ENCODE measurements around the gene AATF. TPM values are rescaled to one million over a fixed set of nuclear protein-coding genes. Genes with fewer than 3 reads are reported as not detected.
A peak's percentile ranks its signal among the peaks of the same experiment; 100 is the strongest.

Gene AATF
- total and polyA plus RNA-seq, 2 of the 8 experiments (the other 6 are each of a cell fraction or from before 2014, with no cell fraction given), result 20.1 to 62.8 TPM

GRCh38 chr17:36918211-36918691 is 30.5 kb upstream of the AATF start:
- peak overlapping the region; percentile 36; the same call in 1 of the 2 replicates for H2AFZ ChIP-seq (ENCODE audit: low read length)
- no peaks in the 10 kb centered on the region for H3K9me3 ChIP-seq (ENCODE audit: insufficient read depth in 2 of 2, low read depth in 1 of 2, low read length in 1 of 2)
- H3K23ac ChIP-seq (ENCODE audit: insufficient read length), result no peak overlapping the region
- H2BK120ac ChIP-seq (replicated peaks; ENCODE audit: low read depth, low read length), result no peak overlapping the region
- CTCF ChIA-PET (ENCODE audit: partially characterized antibody), result interaction anchor here (0.7 to 3.0 kb wide), 7 partner anchors 10 to 289 kb away, joined by 3 to 13 read pairs (median 4); no protein-coding TSS in a partner anchor
- WGBS, 2 experiments (ENCODE audit: extremely low coverage in 1 of 2, insufficient coverage in 1 of 2, insufficient read length in 1 of 2, insufficient replicate concordance in 2 of 2, low coverage in 1 of 2, low lambda C conversion rate in 2 of 2, missing lambda C conversion rate in 1 of 2), result 60% methylated on average over 3 of the region's 3 CpGs; no CpG with 5 or more reads in 1 of the 2 experiments
- no peaks in the 10 kb centered on the region for H3K23me2 ChIP-seq (ENCODE audit: low read depth, low read length)
- peaks cover 0 to 37% (median 25%) of the 10 kb centered on the region in 4 experiments; a peak in 6 of 7 replicates for H3K4me1 ChIP-seq (replicated peaks in 1 of 4; ENCODE audit: control insufficient read depth in 3 of 4, insufficient read depth in 4 of 4, low read length in 3 of 4)
- peak overlapping the region; percentile 9; the same call in 1 of the 2 replicates for H4K8ac ChIP-seq (ENCODE audit: extremely low read depth, insufficient read depth, low read length)
- POLR2A ChIA-PET (ENCODE audit: partially characterized antibody), result interaction anchor here (0.9 to 1.3 kb wide), 3 partner anchors 10 to 64 kb away, joined by 3 to 4 read pairs (median 3); partner anchors contain the start of gene AATF
- H3K27ac ChIP-seq (ENCODE audit: low read depth, low read length), result no peak overlapping the region
- H3K14ac ChIP-seq (ENCODE audit: insufficient read length), result no peak overlapping the region
- H2BK12ac ChIP-seq (ENCODE audit: low read depth, low read length), result peak overlapping the region; percentile 78; the same call in 1 of the 2 replicates
- no peaks in the 10 kb centered on the region for H3K36me3 ChIP-seq (ENCODE audit: control insufficient read depth in 2 of 4, insufficient read depth in 4 of 4, low read length in 3 of 4)
- H3K79me2 ChIP-seq (ENCODE audit: control insufficient read depth in 1 of 2, insufficient read depth in 2 of 2, low read length in 2 of 2), result no peaks in the 10 kb centered on the region
- H4K91ac ChIP-seq (replicated peaks; ENCODE audit: insufficient read length, low read length), result peak overlapping the region; percentile 18
- H2BK20ac ChIP-seq (ENCODE audit: low read length), result peak overlapping the region; percentile 72; the same call in 1 of the 2 replicates
- no peak for TF ChIP-seq NANOG (IDR thresholded peaks at IDR 0.05; ENCODE audit: insufficient read depth, low read depth, low read length, poor library complexity, severe bottlenecking)
- TF ChIP-seq BACH1 (IDR thresholded peaks at IDR 0.05; ENCODE audit: low read length), result no peak
- TF ChIP-seq MAX (IDR thresholded peaks at IDR 0.05), result no peak
- no peak for TF ChIP-seq RXRA (IDR thresholded peaks at IDR 0.05; ENCODE audit: insufficient read depth, low read depth, low read length)
- TF ChIP-seq POLR2A (IDR thresholded peaks at IDR 0.05; ENCODE audit: control extremely low read depth in 1 of 2, low read depth in 2 of 2, low read length in 2 of 2), result no peak
- no peak for TF ChIP-seq RBBP5 (IDR thresholded peaks at IDR 0.05; ENCODE audit: borderline replicate concordance, low read depth, low read length)
- no peaks in the 10 kb centered on the region for H4K20me1 ChIP-seq (replicated peaks in 1 of 2; ENCODE audit: control insufficient read depth in 1 of 2, insufficient read depth in 2 of 2, low read length in 2 of 2)
- H2BK15ac ChIP-seq (ENCODE audit: low read length), result 0 out of 2 replicates have a peak overlapping the region, but pooled peaks have one; percentile 46
- H3K4ac ChIP-seq (replicated peaks; ENCODE audit: insufficient read length, low read depth, low read length), result no peak overlapping the region
- no peak overlapping the region; the same call in 1 of the 2 replicates for H2AK5ac ChIP-seq (ENCODE audit: low read depth, low read length)
- no peak overlapping the region for H3K4me3 ChIP-seq (ENCODE audit: extremely low read depth in 1 of 4, insufficient read depth in 2 of 4, low read depth in 3 of 4, low read length in 4 of 4)
- peak overlapping the region; percentile 75; the same call in 1 of the 2 replicates for H3K18ac ChIP-seq (ENCODE audit: extremely low read depth, low read length)
- H3K79me1 ChIP-seq (ENCODE audit: low read depth, low read length), result no peaks in the 10 kb centered on the region
- H3K9ac ChIP-seq (replicated peaks in 1 of 4; ENCODE audit: extremely low read depth in 1 of 4, low read depth in 3 of 4, low read length in 3 of 4), result no peak overlapping the region
- DNase-seq (ENCODE audit: low read depth in 1 of 2, low spot score in 2 of 2) (no peak), FAIRE-seq (no peak)
- peak overlapping the region; percentile 41; the same call in 1 of the 2 replicates for H2BK5ac ChIP-seq (ENCODE audit: low read depth, low read length)
- H4K5ac ChIP-seq (ENCODE audit: insufficient read length, low read depth, low read length), result peak overlapping the region; percentile 12
- H3K27me3 ChIP-seq (replicated peaks in 1 of 4; ENCODE audit: control insufficient read depth in 3 of 4, extremely low read depth in 1 of 4, insufficient read depth in 3 of 4, low read length in 3 of 4), result peaks cover 0 to 5% (median 0%) of the 10 kb centered on the region in 4 experiments; a peak in 3 of 7 replicates
- H3K56ac ChIP-seq (replicated peaks; ENCODE audit: insufficient read length, low read depth, low read length), result no peak overlapping the region
- peak overlapping the region; percentile 16 to 48; a peak in 1 of 4 replicates for H3K4me2 ChIP-seq (ENCODE audit: insufficient read depth in 1 of 2, low read depth in 2 of 2, low read length in 2 of 2)

Measured in H1 (cell line).